ENCODE results near the gene NTHL1. TPM values are rescaled to one million over a fixed set of nuclear protein-coding genes. Genes with fewer than 3 reads are reported as not detected.

Gene NTHL1
- total and polyA plus RNA-seq, 2 of the 13 experiments (the other 11 are each of a cell fraction or from before 2014, with no cell fraction given): 47.5 to 64.9 TPM

DNA sequence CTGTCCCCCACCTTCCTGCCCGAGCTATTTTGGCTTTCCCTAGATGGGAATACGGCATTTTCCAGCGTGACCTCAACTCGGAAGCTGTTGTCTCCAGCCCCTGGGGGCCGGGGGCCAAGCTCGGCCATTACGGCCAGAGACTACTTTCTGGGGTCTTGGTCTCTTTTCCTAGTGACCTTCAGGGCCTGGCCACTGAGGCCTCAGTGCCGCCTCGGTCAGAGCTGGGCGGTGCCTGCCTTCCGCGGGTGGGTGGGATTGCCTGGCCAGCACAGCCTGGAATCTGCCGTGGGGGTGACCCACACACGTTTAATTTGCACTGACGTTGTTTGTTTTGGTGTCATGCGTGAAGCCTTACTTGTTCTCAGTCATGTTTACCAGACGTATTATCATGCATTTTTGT is 29.4 kb upstream of the NTHL1 start:
- POLR2A ChIA-PET: no interaction called here
- BruUV-seq (replicated peaks): no TSS peak
- FAIRE-seq: no peak
- ATAC-seq: no peak
- CTCF ChIA-PET (ENCODE audit: low intra/inter-chr PET ratio, low total read pairs): no interaction called here
- Histone ChIP-seq H2AFZ (ENCODE audit: low read length) (no peak overlapping the region), H3K27ac (ENCODE audit: extremely low read length, insufficient read depth, low read length) (no peak overlapping the region), H3K9ac (ENCODE audit: insufficient read depth, low read depth, low read length) (no peak overlapping the region), H3K4me1 (ENCODE audit: insufficient read depth, low read length) (no peaks in the 10 kb centered on the region), H4K20me1 (ENCODE audit: insufficient read depth, low read length) (no peaks in the 10 kb centered on the region), H3K36me3 (replicated peaks in 1 of 2; ENCODE audit: control insufficient read depth in 1 of 2, insufficient read depth in 2 of 2, low read length in 2 of 2) (peaks cover 20 to 21% of the 10 kb centered on the region in 2 experiments; a peak in 4 of 5 replicates), H3K79me2 (ENCODE audit: insufficient read depth, low read length) (no peaks in the 10 kb centered on the region), H3K9me3 (ENCODE audit: low read length) (no peaks in the 10 kb centered on the region), H3K4me2 (ENCODE audit: low read depth, low read length) (no peak overlapping the region), H3K4me3 (replicated peaks in 1 of 3; ENCODE audit: insufficient read depth in 1 of 3, low read depth in 2 of 3, low read length in 3 of 3) (no peak overlapping the region), H3K27me3 (ENCODE audit: control insufficient read depth in 1 of 2, insufficient read depth in 2 of 2, low read length in 2 of 2) (no peaks in the 10 kb centered on the region)
- in situ Hi-C loops (cut with HindIII; ENCODE audit: extremely low pct_ligation_motif_present, low pct_unique_long_range_greater_than_20kb): no loop called here
- DNase-seq (ENCODE audit: low spot score): no peak
- 95% methylated on average over 17 of the region's 17 CpGs for WGBS (ENCODE audit: low lambda C conversion rate)
- no peak for TF ChIP-seq ZNF782 (CRISPR knock-in tag; IDR thresholded peaks at IDR 0.05; ENCODE audit: borderline replicate concordance)
- no peak for TF ChIP-seq ATF7-NPFF (CRISPR knock-in tag; IDR thresholded peaks at IDR 0.05; ENCODE audit: low read depth)
- TF ChIP-seq ZSCAN31 (CRISPR knock-in tag; IDR thresholded peaks at IDR 0.05; ENCODE audit: low read depth): no peak
- TF ChIP-seq MAFG (CRISPR knock-in tag; IDR thresholded peaks at IDR 0.05): no peak
- intact Hi-C loops (cut with micrococcal nuclease; ENCODE audit: unreplicated experiment): no loop called here

DNA sequence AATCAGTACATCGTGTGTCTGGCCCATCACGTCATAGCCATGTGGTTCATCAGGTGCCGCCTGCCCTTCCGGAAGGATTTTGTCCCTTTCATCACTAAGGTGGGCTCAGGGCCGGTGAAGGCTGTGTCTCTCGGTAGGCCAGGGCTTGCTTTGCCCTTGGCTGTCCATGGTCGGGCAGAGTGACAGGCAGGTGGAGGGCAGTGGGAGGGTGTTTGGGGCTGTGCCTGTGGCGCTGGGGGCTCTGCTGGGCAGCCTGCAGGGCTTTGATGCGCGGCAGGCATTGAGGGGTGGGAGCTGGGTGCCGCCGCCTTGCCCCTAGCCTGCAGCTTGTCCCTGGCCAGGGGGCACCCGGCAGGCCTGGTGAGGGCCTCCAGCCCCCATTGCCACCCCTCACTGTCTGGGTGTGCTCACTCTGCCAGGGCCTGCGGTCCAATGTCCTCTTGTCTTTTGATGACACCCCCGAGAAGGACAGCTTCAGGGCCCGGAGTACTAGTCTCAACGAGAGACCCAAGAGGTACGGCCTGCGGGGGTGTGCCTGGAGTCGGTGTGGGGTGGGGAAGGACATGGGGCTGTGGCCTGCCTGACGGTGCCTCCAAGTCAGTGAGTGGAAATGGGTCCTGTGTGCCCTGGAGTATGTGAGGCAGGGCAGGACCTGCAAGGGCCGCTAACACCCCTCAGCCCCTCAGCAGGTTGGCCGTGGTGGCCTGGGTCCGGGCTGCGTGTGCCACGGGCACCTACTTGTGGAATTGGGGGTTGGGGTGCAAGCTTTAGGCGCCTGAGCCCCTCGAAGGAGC is 28.6 kb upstream of the NTHL1 start:
- no peak overlapping the region for H3K4me2 ChIP-seq (ENCODE audit: low read depth, low read length)
- TSS peak; percentile 39 for BruUV-seq (replicated peaks)
- H3K79me2 ChIP-seq (ENCODE audit: insufficient read depth, low read length): no peaks in the 10 kb centered on the region
- H3K9ac ChIP-seq (ENCODE audit: insufficient read depth, low read depth, low read length): no peak overlapping the region
- FAIRE-seq: no peak
- no peak for ATAC-seq
- H3K27ac ChIP-seq (ENCODE audit: extremely low read length, insufficient read depth, low read length): no peak overlapping the region
- H3K4me1 ChIP-seq (ENCODE audit: insufficient read depth, low read length): no peaks in the 10 kb centered on the region
- H3K4me3 ChIP-seq (replicated peaks in 1 of 3; ENCODE audit: insufficient read depth in 1 of 3, low read depth in 2 of 3, low read length in 3 of 3): no peak overlapping the region
- POLR2A ChIA-PET: no interaction called here
- in situ Hi-C loops (cut with HindIII; ENCODE audit: extremely low pct_ligation_motif_present, low pct_unique_long_range_greater_than_20kb) (no loop called here), intact Hi-C loops (cut with micrococcal nuclease; ENCODE audit: unreplicated experiment) (no loop called here)
- H3K27me3 ChIP-seq (ENCODE audit: control insufficient read depth in 1 of 2, insufficient read depth in 2 of 2, low read length in 2 of 2): no peaks in the 10 kb centered on the region
- H3K36me3 ChIP-seq (replicated peaks in 1 of 2; ENCODE audit: control insufficient read depth in 1 of 2, insufficient read depth in 2 of 2, low read length in 2 of 2): peaks cover 14 to 19% of the 10 kb centered on the region in 2 experiments; a peak in 4 of 5 replicates
- no peak for TF ChIP-seq CHD2 (IDR thresholded peaks at IDR 0.05; ENCODE audit: low read depth, low read length)
- no peak for TF ChIP-seq NFKB2 (CRISPR knock-in tag; IDR thresholded peaks at IDR 0.05; ENCODE audit: borderline replicate concordance)
- no peak for TF ChIP-seq MIER2 (CRISPR knock-in tag; IDR thresholded peaks at IDR 0.05)
- TF ChIP-seq AGO2 (optimal IDR thresholded peaks at IDR 0.05; ENCODE audit: low read depth, low read length): peak; percentile 59
- H3K9me3 ChIP-seq (ENCODE audit: low read length): no peaks in the 10 kb centered on the region
- H4K20me1 ChIP-seq (ENCODE audit: insufficient read depth, low read length): no peaks in the 10 kb centered on the region
- H2AFZ ChIP-seq (ENCODE audit: low read length): no peak overlapping the region
- WGBS (ENCODE audit: low lambda C conversion rate): 97% methylated on average over 15 of the region's 28 CpGs
- CTCF ChIA-PET (ENCODE audit: low intra/inter-chr PET ratio, low total read pairs): no interaction called here
- no peak for DNase-seq (ENCODE audit: low spot score)
